ENCODE results near the gene TET2. TPM values are rescaled to one million over a fixed set of nuclear protein-coding genes. Genes with fewer than 3 reads are reported as not detected.

TET2 gene
- total RNA-seq, 4 donors from 2014 or later, result 22.0 to 31.5 (median 28.0) TPM

- Histone ChIP-seq H3K4me3 (peak overlapping the region; percentile 79 to 91 (median 84)), H3K27ac (replicated peaks in 1 of 4) (peak overlapping the region; percentile 85 to 88 (median 88)), H3K4me1 (peaks cover 11 to 34% (median 28%) of the 10 kb centered on the region in 4 donors), H3K36me3 (no peaks in the 10 kb centered on the region), H3K9me3 (no peaks in the 10 kb centered on the region), H3K27me3 (no peaks in the 10 kb centered on the region)
- intact Hi-C loops (cut with DNase I), result loop anchor here (10.0 kb wide), 2 partner anchors 99 to 1169 kb away; partner anchors contain the start of genes AIMP1 and TBCK
- 2% methylated on average over 25 of the region's 25 CpGs for WGBS
- DNase-seq (ENCODE audit: extremely low spot score), result no peak
- no peak for TF ChIP-seq EP300 (IDR thresholded peaks at IDR 0.05)
- TF ChIP-seq CTCF (IDR thresholded peaks at IDR 0.05), result no peak
- TF ChIP-seq POLR2A (IDR thresholded peaks at IDR 0.05; ENCODE audit: low read depth), result no peak
- TF ChIP-seq POLR2AphosphoS5 (IDR thresholded peaks at IDR 0.05), result no peak
Observed at GRCh38 chr4:105145903-105146275, 787 bp upstream of the TET2 start.

- 0% methylated on average over 12 of the region's 12 CpGs for WGBS
- H3K27me3 ChIP-seq, result no peaks in the 10 kb centered on the region
- peak overlapping the region; percentile 79 to 91 (median 84) for H3K4me3 ChIP-seq
- DNase-seq (ENCODE audit: extremely low spot score), result no peak
- H3K27ac ChIP-seq (replicated peaks in 1 of 4), result peak overlapping the region; percentile 85 to 88 (median 88)
- peaks cover 11 to 34% (median 31%) of the 10 kb centered on the region in 4 donors for H3K4me1 ChIP-seq
- H3K36me3 ChIP-seq, result no peaks in the 10 kb centered on the region
- intact Hi-C loops (cut with DNase I), result loop anchor here (10.0 kb wide), 2 partner anchors 98 to 1168 kb away; partner anchors contain the start of genes AIMP1 and TBCK
- H3K9me3 ChIP-seq, result no peaks in the 10 kb centered on the region
- TF ChIP-seq EP300 (IDR thresholded peaks at IDR 0.05) (no peak), POLR2A (IDR thresholded peaks at IDR 0.05; ENCODE audit: low read depth) (no peak), CTCF (IDR thresholded peaks at IDR 0.05) (no peak), POLR2AphosphoS5 (IDR thresholded peaks at IDR 0.05) (no peak)
Observed at GRCh38 chr4:105147016-105147552, 408 bp downstream of the TET2 start.

GRCh38 chr4:105147553-105148161 lies 981 bp downstream of the TET2 start:
- intact Hi-C loops (cut with DNase I), result loop anchor here (10.0 kb wide), 2 partner anchors 97 to 1167 kb away; partner anchors contain the start of genes AIMP1 and TBCK
- no peaks in the 10 kb centered on the region for H3K9me3 ChIP-seq
- WGBS, result 0% methylated on average over 15 of the region's 16 CpGs
- no peak for DNase-seq (ENCODE audit: extremely low spot score)
- H3K27me3 ChIP-seq, result no peaks in the 10 kb centered on the region
- no peaks in the 10 kb centered on the region for H3K36me3 ChIP-seq
- peaks cover 11 to 34% (median 31%) of the 10 kb centered on the region in 4 donors for H3K4me1 ChIP-seq
- no peak for TF ChIP-seq POLR2AphosphoS5 (IDR thresholded peaks at IDR 0.05)
- TF ChIP-seq POLR2A (IDR thresholded peaks at IDR 0.05; ENCODE audit: low read depth), result no peak
- no peak for TF ChIP-seq CTCF (IDR thresholded peaks at IDR 0.05)
- no peak for TF ChIP-seq EP300 (IDR thresholded peaks at IDR 0.05)
- peak overlapping the region; percentile 85 to 88 (median 88) for H3K27ac ChIP-seq (replicated peaks in 1 of 4)
- peak overlapping the region; percentile 79 to 91 (median 84) for H3K4me3 ChIP-seq

- WGBS, result 17% methylated on average over 1 of the region's 1 CpG
- H3K27ac ChIP-seq (replicated peaks in 1 of 4), result peak overlapping the region in 3 of 4 donors; percentile 85 to 88 (median 87)
Observed at GRCh38 chr4:105148356-105148755, 1.7 kb downstream of the TET2 start.

More at GRCh38 chr4:105148356-105148755, 1.7 kb downstream of the TET2 start:
- peak overlapping the region; percentile 79 to 91 (median 84) for H3K4me3 ChIP-seq
- H3K27me3 ChIP-seq, result no peaks in the 10 kb centered on the region
- peaks cover 11 to 34% (median 31%) of the 10 kb centered on the region in 4 donors for H3K4me1 ChIP-seq
- TF ChIP-seq EP300 (IDR thresholded peaks at IDR 0.05) (no peak), POLR2AphosphoS5 (IDR thresholded peaks at IDR 0.05) (no peak), POLR2A (IDR thresholded peaks at IDR 0.05; ENCODE audit: low read depth) (no peak), CTCF (IDR thresholded peaks at IDR 0.05) (no peak)
- no peaks in the 10 kb centered on the region for H3K9me3 ChIP-seq
- H3K36me3 ChIP-seq, result no peaks in the 10 kb centered on the region
- intact Hi-C loops (cut with DNase I), result loop anchor here (10.0 kb wide), 2 partner anchors 96 to 1166 kb away; partner anchors contain the start of genes AIMP1 and TBCK
- no peak for DNase-seq (ENCODE audit: extremely low spot score)
